SK-N-MC (cell line): Measurements from ENCODE around the gene NIF3L1.

Experiments
- EZH2 ChIP-seq: fragments of 200-600 bp; sonication (generic); IDR thresholded peaks from one replicate; pipeline ENCODE4 v1.6.1; 2017; ENCODE audit warnings: antibody characterized with exemption
- FOXP2 ChIP-seq: optimal IDR thresholded peaks from 2 replicates; pipeline ENCODE3; 2011; ENCODE audit warnings: mild to moderate bottlenecking, moderate library complexity; ENCODE audit not compliant: insufficient read depth; ENCODE audit errors: extremely low read length, control extremely low read depth
- POLR2AphosphoS5 ChIP-seq: IDR thresholded peaks from 2 replicates; pipeline ENCODE4 v1.6.1; 2012; ENCODE audit warnings: mild to moderate bottlenecking, low read depth, low read length, borderline replicate concordance

GRCh38 chr2:200873560-200873959, 15.6 kb upstream of the NIF3L1 start:
- no peak for TF ChIP-seq EZH2
- no peak for TF ChIP-seq POLR2AphosphoS5
- no peak for TF ChIP-seq FOXP2
